Lung (tissue), 12 donors: Measurements from ENCODE around the gene B3GNT9. TPM values are rescaled to one million over a fixed set of nuclear protein-coding genes. Genes with fewer than 3 reads are reported as not detected.

Experiments
- ATAC-seq: fragments of 200-7000 bp; cut with Tn5 transposase; one replicate; pipeline ENCODE4 v1.9.1; 2020; ENCODE audit warnings: moderate number of reproducible peaks; ENCODE audit not compliant: insufficient read depth, low FRiP score
- DNase-seq, 3 donors: peaks; one replicate each; pipeline ENCODE4 v3.0.0-alpha.2; 2013 to 2017
- H3K27ac ChIP-seq, 2 donors: one replicate each; pipeline ENCODE4 v1.5.1; 2013; ENCODE audit warnings: mild to moderate bottlenecking in 2 of 2, moderate library complexity in 2 of 2, control low read depth in 1 of 2, inconsistent platforms in 1 of 2, low read depth in 1 of 2, low read length in 1 of 2
- H3K27me3 ChIP-seq, 3 donors: one replicate each; pipeline ENCODE4 v1.5.1; 2013; ENCODE audit warnings: low read length in 2 of 3; ENCODE audit not compliant: control insufficient read depth in 3 of 3, insufficient read depth in 3 of 3
- H3K36me3 ChIP-seq, 4 donors: one replicate each; pipeline ENCODE4 v1.5.1; 2013; ENCODE audit warnings: low read length in 4 of 4, mild to moderate bottlenecking in 1 of 4, moderate library complexity in 1 of 4; ENCODE audit not compliant: control insufficient read depth in 4 of 4, insufficient read depth in 4 of 4
- H3K4me1 ChIP-seq, 5 donors: one replicate each; pipeline ENCODE4 v1.5.1; 2013; ENCODE audit warnings: low read length in 5 of 5, mild to moderate bottlenecking in 2 of 5, moderate library complexity in 1 of 5; ENCODE audit not compliant: control insufficient read depth in 5 of 5, insufficient read depth in 5 of 5
- H3K4me3 ChIP-seq: one replicate; pipeline ENCODE4 v1.5.1; 2013; ENCODE audit warnings: mild to moderate bottlenecking, control low read depth, moderate library complexity
- H3K9ac ChIP-seq, 2 donors: one replicate each; pipeline ENCODE4 v1.5.1; 2013; ENCODE audit warnings: low read length in 2 of 2, control low read depth in 1 of 2; ENCODE audit not compliant: insufficient read depth in 1 of 2
- H3K9me3 ChIP-seq, 4 donors: one replicate each; pipeline ENCODE4 v1.5.1; 2013; ENCODE audit warnings: low read length in 3 of 4, mild to moderate bottlenecking in 1 of 4, moderate library complexity in 1 of 4; ENCODE audit not compliant: control insufficient read depth in 4 of 4, insufficient read depth in 3 of 4
- CTCF ChIP-seq: IDR thresholded peaks from 2 replicates; pipeline ENCODE4 v1.5.1; 2012; ENCODE audit warnings: mild to moderate bottlenecking; ENCODE audit errors: control extremely low read depth, extremely low read depth
- WGBS, 2 donors: extraction: QIAGEN DNeasy Blood & Tissue Kit; methylation state at CpG; one replicate each; pipeline ENCODE4 v1.1.7; 2013; 5-methylcytosine and 5-hydroxymethylcytosine counted together
- polyA plus RNA-seq, 2 donors: library from polyadenylated mRNA; stranded (reverse); fragments of 200-250 nt; gene quantifications; one replicate each; pipeline ENCODE4 v1.2.1, GENCODE V29; 2013
- total RNA-seq, 2 donors: library from RNA; depleted of rRNA in 1 of 2; stranded (reverse); fragments of >200 nt in 1 of 2; gene quantifications; one replicate each; pipeline ENCODE4 v1.2.1, GENCODE V29; 2014 to 2021
- donor health status: control.
- donor health status: control.
- donor health status: Bipolar disorder and iron deficiency.
- donor health status: healthy.
- donor health status: DM: yes; HTN: yes; CAD: no.

Gene B3GNT9
- total and polyA plus RNA-seq, 4 donors: 8.4 to 22.9 (median 14.5) TPM

- Histone ChIP-seq H3K27me3 (peaks cover 0 to 72% (median 42%) of the 10 kb centered on the region in 3 donors), H3K36me3 (peaks cover 0 to 5% (median 0%) of the 10 kb centered on the region in 4 donors), H3K4me3 (no peak overlapping the region), H3K9ac (no peak overlapping the region), H3K9me3 (peaks cover 0 to 2% (median 0%) of the 10 kb centered on the region in 4 donors), H3K27ac (no peak overlapping the region), H3K4me1 (peaks cover 0 to 42% (median 19%) of the 10 kb centered on the region in 5 donors)
- ATAC-seq: no peak
- WGBS, 2 donors: 94 to 95% methylated on average over 7 of the region's 7 CpGs
- TF ChIP-seq CTCF: no peak
- no peak for DNase-seq
Observed at GRCh38 chr16:67167588-67167987, 16.8 kb upstream of the B3GNT9 start.

- Histone ChIP-seq H3K4me3 (no peak overlapping the region), H3K36me3 (peaks cover 0 to 5% (median 0%) of the 10 kb centered on the region in 4 donors), H3K4me1 (peaks cover 0 to 42% (median 19%) of the 10 kb centered on the region in 5 donors), H3K27me3 (peaks cover 0 to 75% (median 48%) of the 10 kb centered on the region in 3 donors), H3K27ac (no peak overlapping the region), H3K9ac (no peak overlapping the region), H3K9me3 (peaks cover 0 to 2% (median 0%) of the 10 kb centered on the region in 4 donors)
- DNase-seq (no peak), ATAC-seq (no peak)
- 73 to 81% methylated on average over 5 of the region's 5 CpGs for WGBS, 2 donors
- no peak for TF ChIP-seq CTCF
Observed at GRCh38 chr16:67166598-67167168, 15.9 kb upstream of the B3GNT9 start.

- peaks cover 0 to 2% (median 0%) of the 10 kb centered on the region in 4 donors for H3K9me3 ChIP-seq
- TF ChIP-seq CTCF: no peak
- no peak overlapping the region for H3K9ac ChIP-seq
- peaks cover 0 to 40% (median 19%) of the 10 kb centered on the region in 5 donors for H3K4me1 ChIP-seq
- H3K36me3 ChIP-seq: peaks cover 0 to 5% (median 0%) of the 10 kb centered on the region in 4 donors
- WGBS, 2 donors: 28 to 39% methylated on average over 16 to 18 of the region's 18 CpGs
- no peak overlapping the region for H3K27ac ChIP-seq
- peaks cover 0 to 78% (median 53%) of the 10 kb centered on the region in 3 donors for H3K27me3 ChIP-seq
- H3K4me3 ChIP-seq: no peak overlapping the region
- no peak for DNase-seq
- ATAC-seq: no peak
Observed at GRCh38 chr16:67166110-67166547, 15.3 kb upstream of the B3GNT9 start.
